ENCODE measurements around the gene ACTL9. TPM values are rescaled to one million over a fixed set of nuclear protein-coding genes. Genes with fewer than 3 reads are reported as not detected.
"Not testable (repeated sequence)": the region's sequence is repeated elsewhere in the genome, so short reads cannot be mapped to it uniquely, and the experiment has no call there.

The ACTL9 gene
- polyA plus RNA-seq (ENCODE audit: low read depth in 6 of 6), result not detected

GRCh38 chr19:8698433-8699063 is at the start of gene ACTL9:
Gene ACTL9 (minus strand): TSS chr19:8698795. CDS start chr19:8698701, 94 bp downstream.
- Mint-ChIP-seq H3K27ac (no peak within 1 kb of the TSS), H3K4me3 (no peak within 1 kb of the TSS), H3K36me3 (no peaks in the 10 kb centered on the region), H3K9me3 (peaks cover 0 to 1% (median 0%) of the 10 kb centered on the region in 7 donors), H3K27me3 (peaks cover 34 to 57% (median 53%) of the 10 kb centered on the region in 3 donors), H3K4me1 (peaks cover 0 to 5% (median 4%) of the 10 kb centered on the region in 3 donors)
- ATAC-seq (ENCODE audit: low read depth in 2 of 2) (no peak), DNase-seq (no peak)

GRCh38 chr19:8739291-8740065 is 40.9 kb upstream of the ACTL9 start:
- H3K27ac Mint-ChIP-seq, result not testable (repeated sequence)

GRCh38 chr19:8738377-8738776 is 39.8 kb upstream of the ACTL9 start:
- DNase-seq (no peak), ATAC-seq (ENCODE audit: low read depth in 2 of 2) (no peak)
- Mint-ChIP-seq H3K27me3 (peaks cover 0 to 4% (median 0%) of the 10 kb centered on the region in 3 donors), H3K4me3 (no peak overlapping the region), H3K27ac (no peak overlapping the region), H3K4me1 (no peaks in the 10 kb centered on the region), H3K9me3 (peaks cover 0 to 8% (median under 1%) of the 10 kb centered on the region in 7 donors), H3K36me3 (no peaks in the 10 kb centered on the region)

More at GRCh38 chr19:8739291-8740065, 40.9 kb upstream of the ACTL9 start:
- H3K4me1 Mint-ChIP-seq; H3K9me3 Mint-ChIP-seq; ATAC-seq (ENCODE audit: low read depth in 2 of 2); H3K27me3 Mint-ChIP-seq; DNase-seq; H3K4me3 Mint-ChIP-seq; H3K36me3 Mint-ChIP-seq: not testable (repeated sequence)

- H3K9me3 Mint-ChIP-seq, result peaks cover 0 to 9% (median 3%) of the 10 kb centered on the region in 7 donors
- no peak overlapping the region for H3K27ac Mint-ChIP-seq
- no peak for ATAC-seq (ENCODE audit: low read depth in 2 of 2)
- H3K27me3 Mint-ChIP-seq, result peaks cover 12 to 25% (median 18%) of the 10 kb centered on the region in 3 donors
- H3K36me3 Mint-ChIP-seq, result peaks cover 6 to 10% of the 10 kb centered on the region in 2 donors
- DNase-seq, result no peak
- H3K4me3 Mint-ChIP-seq, result no peak overlapping the region
- no peaks in the 10 kb centered on the region for H3K4me1 Mint-ChIP-seq
These were observed 33.0 kb upstream of the ACTL9 start for GRCh38 chr19:8731428-8732169.

- no peaks in the 10 kb centered on the region for H3K36me3 Mint-ChIP-seq
- H3K27ac Mint-ChIP-seq, result no peak overlapping the region
- H3K27me3 Mint-ChIP-seq, result peaks cover 19 to 43% (median 34%) of the 10 kb centered on the region in 3 donors
- H3K9me3 Mint-ChIP-seq, result peaks cover 0 to 12% (median 3%) of the 10 kb centered on the region in 7 donors
- H3K4me1 Mint-ChIP-seq, result no peaks in the 10 kb centered on the region
- ATAC-seq (ENCODE audit: low read depth in 2 of 2), result no peak
- H3K4me3 Mint-ChIP-seq, result no peak overlapping the region
- no peak for DNase-seq
These were observed 25.7 kb upstream of the ACTL9 start for GRCh38 chr19:8724276-8724675.

- H3K9me3 Mint-ChIP-seq, result peaks cover 0 to 21% (median 7%) of the 10 kb centered on the region in 7 donors
- ATAC-seq (ENCODE audit: low read depth in 2 of 2) (no peak), DNase-seq (no peak)
- no peak overlapping the region for H3K27ac Mint-ChIP-seq
- no peaks in the 10 kb centered on the region for H3K4me1 Mint-ChIP-seq
- no peak overlapping the region for H3K4me3 Mint-ChIP-seq
- no peaks in the 10 kb centered on the region for H3K36me3 Mint-ChIP-seq
- H3K27me3 Mint-ChIP-seq, result peaks cover 19 to 43% (median 34%) of the 10 kb centered on the region in 3 donors
These were observed 23.4 kb upstream of the ACTL9 start for GRCh38 chr19:8722032-8722431.

- Mint-ChIP-seq H3K4me3 (no peak within 1 kb of the TSS), H3K27me3 (peaks cover 16 to 43% (median 34%) of the 10 kb centered on the region in 3 donors), H3K36me3 (no peaks in the 10 kb centered on the region), H3K4me1 (no peaks in the 10 kb centered on the region), H3K9me3 (peaks cover 0 to 23% (median 8%) of the 10 kb centered on the region in 7 donors), H3K27ac (no peak within 1 kb of the TSS)
- DNase-seq (no peak), ATAC-seq (ENCODE audit: low read depth in 2 of 2) (no peak)
These were observed 22.7 kb upstream of the ACTL9 start, which contains the start of gene OR2Z1 for GRCh38 chr19:8721334-8721733. Gene OR2Z1 (plus strand): TSS chr19:8721634. CDS start chr19:8731029, 9,395 bp downstream.

- peaks cover 10 to 16% (median 11%) of the 10 kb centered on the region in 3 donors for H3K27me3 Mint-ChIP-seq
These were observed 11.7 kb upstream of the ACTL9 start for GRCh38 chr19:8710337-8710736.

GRCh38 chr19:8705742-8706141 is 7.1 kb upstream of the ACTL9 start:
- H3K36me3 Mint-ChIP-seq, result no peaks in the 10 kb centered on the region
- peaks cover 0 to 8% (median 4%) of the 10 kb centered on the region in 3 donors for H3K4me1 Mint-ChIP-seq
- DNase-seq (no peak), ATAC-seq (ENCODE audit: low read depth in 2 of 2) (no peak)
- peaks cover 14 to 42% (median 38%) of the 10 kb centered on the region in 3 donors for H3K27me3 Mint-ChIP-seq
- no peak overlapping the region for H3K4me3 Mint-ChIP-seq
- no peak overlapping the region for H3K27ac Mint-ChIP-seq
- H3K9me3 Mint-ChIP-seq, result no peaks in the 10 kb centered on the region

More at GRCh38 chr19:8710337-8710736, 11.7 kb upstream of the ACTL9 start:
- DNase-seq; H3K4me3 Mint-ChIP-seq; H3K27ac Mint-ChIP-seq; H3K4me1 Mint-ChIP-seq; ATAC-seq (ENCODE audit: low read depth in 2 of 2): not testable (repeated sequence)
- Mint-ChIP-seq H3K9me3 (peaks cover 0 to 22% (median 14%) of the 10 kb centered on the region in 7 donors), H3K36me3 (peaks cover 5 to 13% of the 10 kb centered on the region in 2 donors)

- not testable (repeated sequence) for H3K4me3 Mint-ChIP-seq; H3K4me1 Mint-ChIP-seq; ATAC-seq (ENCODE audit: low read depth in 2 of 2); H3K27ac Mint-ChIP-seq; DNase-seq; H3K9me3 Mint-ChIP-seq; H3K36me3 Mint-ChIP-seq
- H3K27me3 Mint-ChIP-seq, result peaks cover 15 to 45% (median 36%) of the 10 kb centered on the region in 3 donors
These were observed 6.7 kb upstream of the ACTL9 start for GRCh38 chr19:8705304-8705703.

- Mint-ChIP-seq H3K4me1 (peaks cover 0 to 8% (median 4%) of the 10 kb centered on the region in 3 donors), H3K27ac (no peak overlapping the region)
- no peak for ATAC-seq (ENCODE audit: low read depth in 2 of 2)
These were observed 4.6 kb upstream of the ACTL9 start for GRCh38 chr19:8703223-8703622.

GRCh38 chr19:8702350-8702749 is 3.8 kb upstream of the ACTL9 start:
- H3K4me1 Mint-ChIP-seq, result peaks cover 0 to 8% (median 4%) of the 10 kb centered on the region in 3 donors
- H3K9me3 Mint-ChIP-seq, result no peaks in the 10 kb centered on the region
- no peak overlapping the region for H3K4me3 Mint-ChIP-seq
- no peaks in the 10 kb centered on the region for H3K36me3 Mint-ChIP-seq
- DNase-seq, result no peak
- ATAC-seq (ENCODE audit: low read depth in 2 of 2), result no peak
- peak overlapping the region in 1 of 6 donors; percentile 73 for H3K27ac Mint-ChIP-seq
- peaks cover 25 to 54% (median 46%) of the 10 kb centered on the region in 3 donors for H3K27me3 Mint-ChIP-seq

More at GRCh38 chr19:8703223-8703622, 4.6 kb upstream of the ACTL9 start:
- H3K27me3 Mint-ChIP-seq, result peaks cover 25 to 54% (median 45%) of the 10 kb centered on the region in 3 donors
- DNase-seq, result no peak
- H3K4me3 Mint-ChIP-seq, result no peak overlapping the region
- H3K36me3 Mint-ChIP-seq, result no peaks in the 10 kb centered on the region
- no peaks in the 10 kb centered on the region for H3K9me3 Mint-ChIP-seq

GRCh38 chr19:8700956-8701355 is 2.4 kb upstream of the ACTL9 start:
- Mint-ChIP-seq H3K36me3 (no peaks in the 10 kb centered on the region), H3K27ac (no peak overlapping the region), H3K27me3 (peaks cover 24 to 62% (median 60%) of the 10 kb centered on the region in 3 donors), H3K9me3 (peaks cover 0 to 1% (median 0%) of the 10 kb centered on the region in 7 donors), H3K4me3 (no peak overlapping the region), H3K4me1 (peaks cover 0 to 6% (median 4%) of the 10 kb centered on the region in 3 donors)
- ATAC-seq (ENCODE audit: low read depth in 2 of 2), result no peak
- no peak for DNase-seq

Data from naive B cell (primary cell).